Measurements from ENCODE around the gene TRIM46. TPM values are rescaled to one million over a fixed set of nuclear protein-coding genes. Genes with fewer than 3 reads are reported as not detected.

TRIM46 gene
- total and polyA plus RNA-seq, 2 of the 13 experiments (the other 11 are each of a cell fraction or from before 2014, with no cell fraction given): 0.04 to 0.09 TPM

DNA sequence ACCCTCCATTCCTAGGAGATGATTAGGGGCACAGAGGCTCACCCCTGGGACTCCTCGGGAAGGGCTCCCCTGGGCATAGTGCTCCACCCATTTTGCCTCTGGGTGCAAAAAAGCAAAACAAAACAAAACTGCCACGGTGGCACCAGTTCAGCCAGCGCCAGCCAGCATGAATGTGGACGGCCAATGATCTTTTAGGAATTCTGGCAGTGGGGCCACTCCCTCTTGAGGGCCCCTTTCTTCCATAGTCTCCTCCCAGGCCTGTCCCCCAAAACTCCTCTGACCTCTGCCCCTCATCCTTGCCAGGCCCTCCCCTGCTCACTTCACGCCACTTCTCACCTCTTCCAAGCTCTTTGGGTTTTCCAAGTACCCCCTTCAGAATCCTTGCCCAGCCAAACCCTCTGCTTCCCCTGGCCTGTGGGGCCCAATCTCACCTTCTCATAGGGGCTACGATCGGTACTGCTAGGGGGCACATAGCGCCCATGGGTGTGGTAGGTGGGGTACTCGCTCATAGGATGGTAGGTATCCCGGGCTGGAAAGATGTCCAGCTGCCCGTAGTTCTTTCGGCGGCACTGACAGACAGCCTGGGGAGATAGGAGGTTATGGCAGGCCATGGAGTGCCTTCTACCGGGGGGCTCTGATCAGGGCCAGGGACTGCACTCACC lies 13.3 kb downstream of the TRIM46 start:
- ChIA-PET CTCF (ENCODE audit: low intra/inter-chr PET ratio, low total read pairs) (no interaction called here), POLR2A (no interaction called here)
- no peak overlapping the region for H3K4me2 ChIP-seq (ENCODE audit: low read depth, low read length)
- DNase-seq (ENCODE audit: low spot score) (no peak), ATAC-seq (peak; percentile 18), FAIRE-seq (no peak)
- in situ Hi-C loops (cut with HindIII; ENCODE audit: extremely low pct_ligation_motif_present, low pct_unique_long_range_greater_than_20kb): no loop called here
- no peaks in the 10 kb centered on the region for H3K9me3 ChIP-seq (ENCODE audit: low read length)
- peaks cover 14% of the 10 kb centered on the region; the same call in 1 of the 2 replicates for H3K4me1 ChIP-seq (ENCODE audit: insufficient read depth, low read length)
- 13% methylated on average over 9 of the region's 14 CpGs for WGBS (ENCODE audit: low lambda C conversion rate)
- no peak overlapping the region for H2AFZ ChIP-seq (ENCODE audit: low read length)
- no peak overlapping the region for H3K4me3 ChIP-seq (replicated peaks in 1 of 3; ENCODE audit: insufficient read depth in 1 of 3, low read depth in 2 of 3, low read length in 3 of 3)
- no peaks in the 10 kb centered on the region for H3K36me3 ChIP-seq (replicated peaks in 1 of 2; ENCODE audit: control insufficient read depth in 1 of 2, insufficient read depth in 2 of 2, low read length in 2 of 2)
- H3K79me2 ChIP-seq (ENCODE audit: insufficient read depth, low read length): no peaks in the 10 kb centered on the region
- no peak for TF ChIP-seq MAZ (IDR thresholded peaks at IDR 0.05; ENCODE audit: borderline replicate concordance, low read depth, low read length)
- no peak for TF ChIP-seq MAZ (CRISPR knock-in tag; IDR thresholded peaks at IDR 0.05; ENCODE audit: low read depth)
- no peak for TF ChIP-seq MTF1 (CRISPR knock-in tag; IDR thresholded peaks at IDR 0.05)
- TF ChIP-seq ZNF543 (CRISPR knock-in tag; IDR thresholded peaks at IDR 0.05): no peak
- TF ChIP-seq, protein P1, sequence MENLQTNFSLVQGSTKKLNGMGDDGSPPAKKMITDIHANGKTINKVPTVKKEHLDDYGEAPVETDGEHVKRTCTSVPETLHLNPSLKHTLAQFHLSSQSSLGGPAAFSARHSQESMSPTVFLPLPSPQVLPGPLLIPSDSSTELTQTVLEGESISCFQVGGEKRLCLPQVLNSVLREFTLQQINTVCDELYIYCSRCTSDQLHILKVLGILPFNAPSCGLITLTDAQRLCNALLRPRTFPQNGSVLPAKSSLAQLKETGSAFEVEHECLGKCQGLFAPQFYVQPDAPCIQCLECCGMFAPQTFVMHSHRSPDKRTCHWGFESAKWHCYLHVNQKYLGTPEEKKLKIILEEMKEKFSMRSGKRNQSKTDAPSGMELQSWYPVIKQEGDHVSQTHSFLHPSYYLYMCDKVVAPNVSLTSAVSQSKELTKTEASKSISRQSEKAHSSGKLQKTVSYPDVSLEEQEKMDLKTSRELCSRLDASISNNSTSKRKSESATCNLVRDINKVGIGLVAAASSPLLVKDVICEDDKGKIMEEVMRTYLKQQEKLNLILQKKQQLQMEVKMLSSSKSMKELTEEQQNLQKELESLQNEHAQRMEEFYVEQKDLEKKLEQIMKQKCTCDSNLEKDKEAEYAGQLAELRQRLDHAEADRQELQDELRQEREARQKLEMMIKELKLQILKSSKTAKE (CRISPR knock-in tag; IDR thresholded peaks at IDR 0.05; ENCODE audit: borderline replicate concordance): no peak
- TF ChIP-seq REXO4 (CRISPR knock-in tag; IDR thresholded peaks at IDR 0.05; ENCODE audit: borderline replicate concordance): no peak
- TF ChIP-seq TMF1 (CRISPR knock-in tag; IDR thresholded peaks at IDR 0.05; ENCODE audit: low read depth): no peak
- TF ChIP-seq, protein P2, sequence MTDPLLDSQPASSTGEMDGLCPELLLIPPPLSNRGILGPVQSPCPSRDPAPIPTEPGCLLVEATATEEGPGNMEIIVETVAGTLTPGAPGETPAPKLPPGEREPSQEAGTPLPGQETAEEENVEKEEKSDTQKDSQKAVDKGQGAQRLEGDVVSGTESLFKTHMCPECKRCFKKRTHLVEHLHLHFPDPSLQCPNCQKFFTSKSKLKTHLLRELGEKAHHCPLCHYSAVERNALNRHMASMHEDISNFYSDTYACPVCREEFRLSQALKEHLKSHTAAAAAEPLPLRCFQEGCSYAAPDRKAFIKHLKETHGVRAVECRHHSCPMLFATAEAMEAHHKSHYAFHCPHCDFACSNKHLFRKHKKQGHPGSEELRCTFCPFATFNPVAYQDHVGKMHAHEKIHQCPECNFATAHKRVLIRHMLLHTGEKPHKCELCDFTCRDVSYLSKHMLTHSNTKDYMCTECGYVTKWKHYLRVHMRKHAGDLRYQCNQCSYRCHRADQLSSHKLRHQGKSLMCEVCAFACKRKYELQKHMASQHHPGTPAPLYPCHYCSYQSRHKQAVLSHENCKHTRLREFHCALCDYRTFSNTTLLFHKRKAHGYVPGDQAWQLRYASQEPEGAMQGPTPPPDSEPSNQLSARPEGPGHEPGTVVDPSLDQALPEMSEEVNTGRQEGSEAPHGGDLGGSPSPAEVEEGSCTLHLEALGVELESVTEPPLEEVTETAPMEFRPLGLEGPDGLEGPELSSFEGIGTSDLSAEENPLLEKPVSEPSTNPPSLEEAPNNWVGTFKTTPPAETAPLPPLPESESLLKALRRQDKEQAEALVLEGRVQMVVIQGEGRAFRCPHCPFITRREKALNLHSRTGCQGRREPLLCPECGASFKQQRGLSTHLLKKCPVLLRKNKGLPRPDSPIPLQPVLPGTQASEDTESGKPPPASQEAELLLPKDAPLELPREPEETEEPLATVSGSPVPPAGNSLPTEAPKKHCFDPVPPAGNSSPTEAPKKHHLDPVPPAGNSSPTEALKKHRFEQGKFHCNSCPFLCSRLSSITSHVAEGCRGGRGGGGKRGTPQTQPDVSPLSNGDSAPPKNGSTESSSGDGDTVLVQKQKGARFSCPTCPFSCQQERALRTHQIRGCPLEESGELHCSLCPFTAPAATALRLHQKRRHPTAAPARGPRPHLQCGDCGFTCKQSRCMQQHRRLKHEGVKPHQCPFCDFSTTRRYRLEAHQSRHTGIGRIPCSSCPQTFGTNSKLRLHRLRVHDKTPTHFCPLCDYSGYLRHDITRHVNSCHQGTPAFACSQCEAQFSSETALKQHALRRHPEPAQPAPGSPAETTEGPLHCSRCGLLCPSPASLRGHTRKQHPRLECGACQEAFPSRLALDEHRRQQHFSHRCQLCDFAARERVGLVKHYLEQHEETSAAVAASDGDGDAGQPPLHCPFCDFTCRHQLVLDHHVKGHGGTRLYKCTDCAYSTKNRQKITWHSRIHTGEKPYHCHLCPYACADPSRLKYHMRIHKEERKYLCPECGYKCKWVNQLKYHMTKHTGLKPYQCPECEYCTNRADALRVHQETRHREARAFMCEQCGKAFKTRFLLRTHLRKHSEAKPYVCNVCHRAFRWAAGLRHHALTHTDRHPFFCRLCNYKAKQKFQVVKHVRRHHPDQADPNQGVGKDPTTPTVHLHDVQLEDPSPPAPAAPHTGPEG (CRISPR knock-in tag; IDR thresholded peaks at IDR 0.05): no peak
- intact Hi-C loops (cut with micrococcal nuclease; ENCODE audit: unreplicated experiment): no loop called here
- no peak overlapping the region for H3K9ac ChIP-seq (ENCODE audit: insufficient read depth, low read depth, low read length)
- peaks cover 7 to 55% of the 10 kb centered on the region in 2 experiments; a peak in 4 of 5 replicates for H3K27me3 ChIP-seq (ENCODE audit: control insufficient read depth in 1 of 2, insufficient read depth in 2 of 2, low read length in 2 of 2)
- no peak overlapping the region for H3K27ac ChIP-seq (ENCODE audit: extremely low read length, insufficient read depth, low read length)
- no TSS peak for BruUV-seq (replicated peaks)
- H4K20me1 ChIP-seq (ENCODE audit: insufficient read depth, low read length): no peaks in the 10 kb centered on the region
